Ovary (tissue), 3 donors: ENCODE measurements around the gene EEF2KMT.
"Not testable (repeated sequence)": the region's sequence is repeated elsewhere in the genome, so short reads cannot be mapped to it uniquely, and the experiment has no call there.

Experiments used
- EP300 ChIP-seq: sonication (generic); formaldehyde crosslinking; IDR thresholded peaks from one replicate; pipeline ENCODE4 v1.6.1; 2017; ENCODE audit warnings: antibody characterized with exemption
- TF ChIP-seq, protein P1 (sequence below), 3 donors: fragments of 450-650 bp in 2 of 3; fragments of 200-600 bp in 1 of 3; IDR thresholded peaks; one replicate each; pipeline versions ENCODE4 v1.5.1 to v1.8.0; 2016 to 2022; ENCODE audit warnings: antibody characterized with exemption in 3 of 3, mild to moderate bottlenecking in 1 of 3
- donor health status: DM: no; HTN: no; CAD: no.

DNA sequence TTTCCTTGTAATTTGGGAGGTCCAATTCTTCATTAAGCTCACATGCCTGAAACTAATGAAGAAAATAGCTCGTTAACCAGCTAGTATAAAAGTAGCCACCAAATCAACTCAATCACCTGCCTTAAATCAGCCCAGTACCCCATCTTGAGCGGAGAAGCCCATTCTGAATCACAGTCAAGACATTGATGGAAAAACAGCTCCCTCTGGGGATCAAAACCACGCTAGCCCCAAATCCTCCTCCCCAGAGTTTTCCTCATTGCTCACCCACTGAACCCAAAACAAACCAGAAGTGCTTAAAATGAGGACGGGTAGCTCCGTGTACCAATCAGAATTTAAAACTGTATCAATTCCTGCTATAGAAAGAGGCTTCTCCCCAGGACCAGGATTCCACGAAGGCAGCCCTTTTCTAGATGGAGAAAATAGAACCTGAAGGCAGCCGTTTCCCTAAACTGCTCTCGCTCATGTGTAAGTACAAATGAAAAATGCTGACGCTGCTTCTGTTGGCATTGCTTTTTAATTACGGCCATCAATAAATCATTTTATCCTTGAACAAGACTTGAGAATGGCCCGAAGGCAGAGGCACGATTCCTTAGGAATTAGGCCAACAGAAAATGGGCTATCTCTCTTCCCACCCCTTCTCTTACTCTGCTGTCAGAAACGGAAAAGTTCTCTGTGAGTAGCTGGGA, 35.5 kb upstream of the EEF2KMT start:
- TF ChIP-seq, protein P1, sequence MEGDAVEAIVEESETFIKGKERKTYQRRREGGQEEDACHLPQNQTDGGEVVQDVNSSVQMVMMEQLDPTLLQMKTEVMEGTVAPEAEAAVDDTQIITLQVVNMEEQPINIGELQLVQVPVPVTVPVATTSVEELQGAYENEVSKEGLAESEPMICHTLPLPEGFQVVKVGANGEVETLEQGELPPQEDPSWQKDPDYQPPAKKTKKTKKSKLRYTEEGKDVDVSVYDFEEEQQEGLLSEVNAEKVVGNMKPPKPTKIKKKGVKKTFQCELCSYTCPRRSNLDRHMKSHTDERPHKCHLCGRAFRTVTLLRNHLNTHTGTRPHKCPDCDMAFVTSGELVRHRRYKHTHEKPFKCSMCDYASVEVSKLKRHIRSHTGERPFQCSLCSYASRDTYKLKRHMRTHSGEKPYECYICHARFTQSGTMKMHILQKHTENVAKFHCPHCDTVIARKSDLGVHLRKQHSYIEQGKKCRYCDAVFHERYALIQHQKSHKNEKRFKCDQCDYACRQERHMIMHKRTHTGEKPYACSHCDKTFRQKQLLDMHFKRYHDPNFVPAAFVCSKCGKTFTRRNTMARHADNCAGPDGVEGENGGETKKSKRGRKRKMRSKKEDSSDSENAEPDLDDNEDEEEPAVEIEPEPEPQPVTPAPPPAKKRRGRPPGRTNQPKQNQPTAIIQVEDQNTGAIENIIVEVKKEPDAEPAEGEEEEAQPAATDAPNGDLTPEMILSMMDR (IDR thresholded peaks at IDR 0.05), result not testable (repeated sequence)
- TF ChIP-seq EP300, result not testable (repeated sequence)
